SU-DHL-6 (cell line): ENCODE data around the gene NDUFS7.

Experiments
- H2AFZ ChIP-seq: fragments of 200-600 bp; sonication (generic); 2 replicates; pipeline ENCODE4 v1.6.1; 2014; ENCODE audit warnings: low read depth, mild to moderate bottlenecking, moderate library complexity, mixed read lengths, antibody characterized with exemption, low read length; ENCODE audit not compliant: severe bottlenecking
- H3F3A ChIP-seq: fragments of 200-600 bp; shearing (Covaris generic); 2 replicates; pipeline ENCODE4 v1.6.0; 2016; ENCODE audit warnings: antibody characterized with exemption, mild to moderate bottlenecking; ENCODE audit not compliant: insufficient read depth
- H3K27ac ChIP-seq: fragments of 200-600 bp; sonication (generic); 2 replicates; pipeline ENCODE4 v1.5.1; 2016; ENCODE audit warnings: low read depth, mild to moderate bottlenecking, low read length, moderate library complexity, mixed read lengths
- H3K27me3 ChIP-seq: fragments of 200-600 bp; sonication (generic), shearing (Covaris generic); 2 replicates; pipeline ENCODE4 v1.6.0; 2014; ENCODE audit warnings: mild to moderate bottlenecking, low read length
- H3K36me3 ChIP-seq: fragments of 200-600 bp; sonication (generic); 2 replicates; pipeline ENCODE4 v1.6.1; 2014; ENCODE audit warnings: mild to moderate bottlenecking, low read length, mixed read lengths
- H3K4me2 ChIP-seq: fragments of 300-600, 200-600 bp; shearing (Covaris generic), sonication (generic); 2 replicates; pipeline ENCODE4 v1.6.0; 2014; ENCODE audit warnings: low read length, low read depth, mild to moderate bottlenecking; ENCODE audit not compliant: poor library complexity, severe bottlenecking
- H3K4me3 ChIP-seq: fragments of 200-600 bp; sonication (generic); 2 replicates; pipeline ENCODE4 v1.5.1; 2014; ENCODE audit warnings: antibody characterized with exemption, low read length, mild to moderate bottlenecking, mixed read lengths; ENCODE audit not compliant: insufficient read depth, poor library complexity, severe bottlenecking
- H3K79me2 ChIP-seq: fragments of 200-600 bp; sonication (generic); 2 replicates; pipeline ENCODE4 v1.6.1; 2014; ENCODE audit warnings: mild to moderate bottlenecking, low read length, moderate library complexity; ENCODE audit not compliant: insufficient read depth
- H3K9ac ChIP-seq: fragments of 200-600 bp; sonication (generic); 2 replicates; pipeline ENCODE4 v1.7.0; 2014; ENCODE audit warnings: mild to moderate bottlenecking, low read length
- H3K9me2 ChIP-seq: fragments of 200-600 bp; sonication (generic); replicated peaks from 2 replicates; pipeline ENCODE4 v1.6.1; 2014; ENCODE audit warnings: low read length; ENCODE audit not compliant: insufficient read depth
- H3K9me3 ChIP-seq: fragments of 200-600 bp; sonication (generic); 2 replicates; pipeline ENCODE4 v1.6.1; 2014; ENCODE audit warnings: low read length, mixed read lengths; ENCODE audit not compliant: insufficient read depth
- H4K20me1 ChIP-seq: fragments of 200-600 bp; sonication (generic); 2 replicates; pipeline ENCODE4 v1.6.1; 2014; ENCODE audit warnings: low read depth, mild to moderate bottlenecking, antibody characterized with exemption, low read length, moderate library complexity, mixed read lengths
- CTCF ChIP-seq: fragments of 200-600 bp; sonication (generic); IDR thresholded peaks from one replicate; pipeline ENCODE4 v1.5.1; 2017; ENCODE audit warnings: antibody characterized with exemption, mild to moderate bottlenecking, low read length, moderate library complexity; ENCODE audit not compliant: insufficient read depth, poor library complexity, severe bottlenecking
- EZH2phosphoT487 ChIP-seq: fragments of 200-600 bp; sonication (generic), shearing (Covaris generic); conservative IDR thresholded peaks from 2 replicates; pipeline ENCODE4 v1.6.1; 2018; ENCODE audit warnings: mild to moderate bottlenecking, antibody characterized with exemption, low read length, moderate library complexity, mixed read lengths

The NDUFS7 gene

GRCh38 chr19:1412995-1413800 lies 29.5 kb downstream of the NDUFS7 start:
- H3K4me3 ChIP-seq, result no peak overlapping the region
- no peaks in the 10 kb centered on the region for H3K27me3 ChIP-seq
- H3K36me3 ChIP-seq, result 0 out of 2 replicates have a peak, but pooled peaks cover 6% of the 10 kb centered on the region
- H3F3A ChIP-seq, result no peaks in the 10 kb centered on the region
- H3K9me2 ChIP-seq, result no peaks in the 10 kb centered on the region
- H4K20me1 ChIP-seq, result peaks cover 32% of the 10 kb centered on the region; the same call in 1 of the 2 replicates
- no peak overlapping the region for H2AFZ ChIP-seq
- H3K9me3 ChIP-seq, result no peaks in the 10 kb centered on the region
- H3K27ac ChIP-seq, result no peak overlapping the region
- H3K4me2 ChIP-seq, result no peak overlapping the region
- TF ChIP-seq EZH2phosphoT487 (no peak), CTCF (no peak)
- H3K79me2 ChIP-seq, result peaks cover 100% of the 10 kb centered on the region
- H3K9ac ChIP-seq, result no peak overlapping the region

GRCh38 chr19:1416014-1416841 lies 32.5 kb downstream of the NDUFS7 start:
- Histone ChIP-seq H3K79me2 (peaks cover 79% of the 10 kb centered on the region), H3K36me3 (0 out of 2 replicates have a peak, but pooled peaks cover 9% of the 10 kb centered on the region), H2AFZ (no peak overlapping the region), H4K20me1 (peaks cover 24% of the 10 kb centered on the region; the same call in 1 of the 2 replicates), H3K9me3 (no peaks in the 10 kb centered on the region), H3K4me2 (no peak overlapping the region), H3K4me3 (no peak overlapping the region), H3K27me3 (no peaks in the 10 kb centered on the region), H3K9ac (no peak overlapping the region), H3K9me2 (no peaks in the 10 kb centered on the region), H3K27ac (no peak overlapping the region), H3F3A (no peaks in the 10 kb centered on the region)
- TF ChIP-seq EZH2phosphoT487, result no peak
- no peak for TF ChIP-seq CTCF

- no peak for TF ChIP-seq EZH2phosphoT487
- TF ChIP-seq CTCF, result no peak
- Histone ChIP-seq H3K4me3 (no peak overlapping the region), H3K9me2 (no peaks in the 10 kb centered on the region), H3K9ac (no peak overlapping the region), H2AFZ (no peak overlapping the region), H3K27me3 (no peaks in the 10 kb centered on the region), H3K79me2 (peaks cover 70% of the 10 kb centered on the region), H3F3A (no peaks in the 10 kb centered on the region), H3K36me3 (0 out of 2 replicates have a peak, but pooled peaks cover 9% of the 10 kb centered on the region), H3K27ac (no peak overlapping the region), H3K4me2 (no peak overlapping the region), H3K9me3 (no peaks in the 10 kb centered on the region), H4K20me1 (peaks cover 24% of the 10 kb centered on the region; the same call in 1 of the 2 replicates)
Measured at GRCh38 chr19:1417145-1417544, 33.4 kb downstream of the NDUFS7 start.
